KMS-11 (cell line): ENCODE results near the gene TLE4.

Experiments used
- H2AFZ ChIP-seq: fragments of 200-600 bp; sonication (generic); 2 replicates; pipeline ENCODE4 v1.6.1; 2016; ENCODE audit warnings: antibody characterized with exemption, mixed run types, low read depth
- H3K27ac ChIP-seq: fragments of 200-600 bp; sonication (generic); 2 replicates; pipeline ENCODE4 v1.6.1; 2016; ENCODE audit warnings: mild to moderate bottlenecking, mixed run types
- H3K27me3 ChIP-seq: fragments of 200-600 bp; sonication (generic); 2 replicates; pipeline ENCODE4 v1.6.1; 2017; ENCODE audit warnings: mild to moderate bottlenecking, low read depth, mixed run types, moderate library complexity; ENCODE audit not compliant: insufficient read depth
- H3K36me3 ChIP-seq: fragments of 200-600 bp; sonication (generic); 2 replicates; pipeline ENCODE4 v1.6.1; 2017; ENCODE audit warnings: mild to moderate bottlenecking, mixed run types; ENCODE audit not compliant: insufficient read depth
- H3K4me1 ChIP-seq: fragments of 200-600 bp; sonication (generic); 2 replicates; pipeline ENCODE4 v1.6.1; 2016; ENCODE audit warnings: mild to moderate bottlenecking, low read depth, mixed run types; ENCODE audit not compliant: poor library complexity, severe bottlenecking
- H3K4me2 ChIP-seq: fragments of 200-600 bp; sonication (generic); 2 replicates; pipeline ENCODE4 v1.7.0; 2016; ENCODE audit warnings: mild to moderate bottlenecking, mixed run types
- H3K4me3 ChIP-seq: fragments of 200-600 bp; sonication (generic); IDR thresholded peaks from 2 replicates; pipeline ENCODE4 v1.6.1; 2017; ENCODE audit warnings: low read depth, low read length, mixed read lengths; ENCODE audit not compliant: insufficient read depth
- H3K79me2 ChIP-seq: fragments of 200-600 bp; sonication (generic); 2 replicates; pipeline ENCODE4 v1.6.1; 2016; ENCODE audit warnings: low read depth, mixed run types; ENCODE audit not compliant: insufficient read depth
- H3K9ac ChIP-seq: fragments of 200-600 bp; sonication (generic); 2 replicates; pipeline ENCODE4 v1.6.1; 2016; ENCODE audit warnings: mild to moderate bottlenecking, mixed run types
- H4K20me1 ChIP-seq: fragments of 200-600 bp; sonication (generic); 2 replicates; pipeline ENCODE4 v1.6.1; 2016; ENCODE audit warnings: mild to moderate bottlenecking, mixed run types; ENCODE audit not compliant: insufficient read depth
- TF ChIP-seq, protein P1 (sequence below): fragments of 200-600 bp; sonication (generic); conservative IDR thresholded peaks from 2 replicates; pipeline ENCODE4 v1.6.1; 2017; ENCODE audit warnings: low read depth, mild to moderate bottlenecking, antibody characterized with exemption, low read length, moderate library complexity, mixed read lengths

TLE4 gene

DNA sequence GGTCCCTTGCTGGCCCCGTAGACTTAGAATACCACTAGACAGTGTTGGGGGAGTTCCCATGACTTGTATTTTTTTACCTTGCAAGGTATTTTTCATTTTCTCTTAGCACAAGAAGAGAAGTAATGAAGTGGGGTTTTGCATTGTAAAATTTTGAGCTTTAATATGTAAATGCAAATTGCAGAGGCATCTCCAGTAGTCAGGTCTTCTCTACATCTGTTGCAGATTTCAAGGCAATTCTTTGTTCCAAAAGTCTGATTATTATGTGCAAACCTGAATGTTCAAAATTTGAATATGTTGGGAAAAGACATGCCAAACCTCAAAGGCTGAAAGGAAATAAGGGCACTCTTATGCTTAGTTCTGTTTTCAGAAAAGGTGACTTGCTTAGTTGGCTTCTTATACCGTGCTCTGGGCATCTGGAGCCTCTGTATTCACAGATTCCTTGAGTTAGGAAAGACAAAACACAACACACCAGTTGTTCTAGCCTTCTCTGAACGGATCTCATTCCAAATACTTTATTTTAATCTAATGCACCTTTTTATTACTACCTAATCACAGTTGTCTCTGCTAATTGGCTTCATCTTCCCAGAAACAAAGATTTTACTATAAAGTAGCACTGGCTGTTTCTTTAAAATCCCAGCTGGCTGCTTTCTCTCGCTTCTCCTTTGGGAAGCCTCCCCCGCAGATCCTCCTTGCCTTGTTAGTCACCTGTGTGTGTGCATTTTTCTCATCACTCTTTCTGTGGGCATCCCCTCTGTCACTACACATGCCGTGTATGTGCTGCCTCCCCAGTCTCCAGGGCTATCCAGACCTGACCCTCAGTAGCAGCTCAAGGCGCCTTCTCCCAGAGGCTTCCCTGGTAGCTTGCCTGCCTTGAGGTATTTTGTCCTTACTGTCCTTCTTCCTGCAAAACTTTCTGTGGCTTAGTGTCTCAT, 138.2 kb downstream of the TLE4 start:
- Histone ChIP-seq H3K4me2 (no peak overlapping the region), H3K27me3 (no peaks in the 10 kb centered on the region), H3K4me3 (no peak overlapping the region), H3K9ac (no peak overlapping the region), H3K4me1 (no peaks in the 10 kb centered on the region), H4K20me1 (no peaks in the 10 kb centered on the region), H2AFZ (no peak overlapping the region), H3K36me3 (no peaks in the 10 kb centered on the region), H3K79me2 (no peaks in the 10 kb centered on the region), H3K27ac (no peak overlapping the region)
- TF ChIP-seq, protein P1, sequence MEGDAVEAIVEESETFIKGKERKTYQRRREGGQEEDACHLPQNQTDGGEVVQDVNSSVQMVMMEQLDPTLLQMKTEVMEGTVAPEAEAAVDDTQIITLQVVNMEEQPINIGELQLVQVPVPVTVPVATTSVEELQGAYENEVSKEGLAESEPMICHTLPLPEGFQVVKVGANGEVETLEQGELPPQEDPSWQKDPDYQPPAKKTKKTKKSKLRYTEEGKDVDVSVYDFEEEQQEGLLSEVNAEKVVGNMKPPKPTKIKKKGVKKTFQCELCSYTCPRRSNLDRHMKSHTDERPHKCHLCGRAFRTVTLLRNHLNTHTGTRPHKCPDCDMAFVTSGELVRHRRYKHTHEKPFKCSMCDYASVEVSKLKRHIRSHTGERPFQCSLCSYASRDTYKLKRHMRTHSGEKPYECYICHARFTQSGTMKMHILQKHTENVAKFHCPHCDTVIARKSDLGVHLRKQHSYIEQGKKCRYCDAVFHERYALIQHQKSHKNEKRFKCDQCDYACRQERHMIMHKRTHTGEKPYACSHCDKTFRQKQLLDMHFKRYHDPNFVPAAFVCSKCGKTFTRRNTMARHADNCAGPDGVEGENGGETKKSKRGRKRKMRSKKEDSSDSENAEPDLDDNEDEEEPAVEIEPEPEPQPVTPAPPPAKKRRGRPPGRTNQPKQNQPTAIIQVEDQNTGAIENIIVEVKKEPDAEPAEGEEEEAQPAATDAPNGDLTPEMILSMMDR, result no peak

DNA sequence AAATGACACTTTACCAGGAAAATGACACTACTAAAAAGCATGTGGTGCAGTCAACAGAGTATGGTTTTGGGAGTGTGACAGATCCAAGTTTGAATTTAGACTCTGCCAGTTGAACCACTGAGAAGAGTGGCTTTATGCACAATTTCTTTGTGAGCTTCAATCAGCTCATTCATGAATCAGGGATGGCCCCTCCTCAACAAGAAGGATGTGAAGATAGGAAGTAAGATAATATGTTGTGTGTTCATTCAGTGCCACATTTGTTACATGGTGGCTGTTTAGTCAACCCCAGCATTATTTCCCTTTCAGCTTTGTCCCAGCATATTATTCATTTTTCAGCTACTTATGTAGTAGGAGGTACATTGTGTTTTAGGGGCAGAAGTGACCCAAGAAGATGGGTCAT, 140.1 kb downstream of the TLE4 start:
- no peak overlapping the region for H3K27ac ChIP-seq
- no peaks in the 10 kb centered on the region for H4K20me1 ChIP-seq
- H3K27me3 ChIP-seq, result no peaks in the 10 kb centered on the region
- H3K36me3 ChIP-seq, result no peaks in the 10 kb centered on the region
- no peak overlapping the region for H3K4me2 ChIP-seq
- no peak overlapping the region for H3K4me3 ChIP-seq
- H3K4me1 ChIP-seq, result no peaks in the 10 kb centered on the region
- no peaks in the 10 kb centered on the region for H3K79me2 ChIP-seq
- TF ChIP-seq, protein P1, result no peak
- H3K9ac ChIP-seq, result no peak overlapping the region
- no peak overlapping the region for H2AFZ ChIP-seq

DNA sequence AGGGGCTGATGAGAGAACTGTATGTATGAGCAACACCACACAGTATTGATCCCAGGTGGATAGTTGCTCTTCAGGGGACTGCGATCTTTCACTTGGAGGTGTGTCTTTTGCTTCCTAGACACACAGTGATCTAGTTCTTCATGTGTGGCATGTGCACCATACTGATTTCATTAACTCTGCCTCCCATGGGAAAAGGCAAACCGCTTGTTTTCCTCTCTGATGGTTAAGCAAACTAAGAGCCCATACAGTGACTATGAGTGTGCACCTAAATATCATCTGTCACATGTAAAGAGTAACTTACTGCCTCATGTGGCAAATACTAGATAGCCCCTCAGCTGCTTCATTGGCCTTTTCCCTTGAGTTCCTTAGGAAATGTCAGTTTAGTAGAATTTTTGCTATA, 147.3 kb downstream of the TLE4 start:
- Histone ChIP-seq H4K20me1 (no peaks in the 10 kb centered on the region), H3K27me3 (no peaks in the 10 kb centered on the region), H3K4me3 (no peak overlapping the region), H3K4me1 (no peaks in the 10 kb centered on the region), H2AFZ (no peak overlapping the region), H3K9ac (no peak overlapping the region), H3K4me2 (no peak overlapping the region), H3K36me3 (no peaks in the 10 kb centered on the region), H3K27ac (no peak overlapping the region), H3K79me2 (no peaks in the 10 kb centered on the region)
- TF ChIP-seq, protein P1, result no peak

DNA sequence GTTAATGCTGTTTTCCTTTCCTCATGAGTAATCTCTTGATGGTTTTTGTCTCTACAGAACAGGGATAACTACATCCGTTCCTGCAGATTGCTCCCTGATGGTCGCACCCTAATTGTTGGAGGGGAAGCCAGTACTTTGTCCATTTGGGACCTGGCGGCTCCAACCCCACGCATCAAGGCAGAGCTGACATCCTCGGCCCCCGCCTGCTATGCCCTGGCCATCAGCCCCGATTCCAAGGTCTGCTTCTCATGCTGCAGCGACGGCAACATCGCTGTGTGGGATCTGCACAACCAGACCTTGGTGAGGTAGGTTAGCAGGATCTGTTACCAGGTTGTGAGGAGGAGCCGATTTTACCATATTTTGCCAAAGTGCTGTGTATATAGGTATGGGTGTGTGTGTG, 148.2 kb downstream of the TLE4 start:
- H3K4me1 ChIP-seq, result no peaks in the 10 kb centered on the region
- H3K4me3 ChIP-seq, result no peak overlapping the region
- H3K4me2 ChIP-seq, result no peak overlapping the region
- no peaks in the 10 kb centered on the region for H3K36me3 ChIP-seq
- H3K9ac ChIP-seq, result no peak overlapping the region
- H4K20me1 ChIP-seq, result no peaks in the 10 kb centered on the region
- no peak overlapping the region for H2AFZ ChIP-seq
- no peak overlapping the region for H3K27ac ChIP-seq
- TF ChIP-seq, protein P1, result no peak
- no peaks in the 10 kb centered on the region for H3K79me2 ChIP-seq
- no peaks in the 10 kb centered on the region for H3K27me3 ChIP-seq
